ENCODE results near the gene TRPM5.

The TRPM5 gene

GRCh38 chr11:2474059-2474901, 30.0 kb upstream of the TRPM5 start:
- TF ChIP-seq CTCF (IDR thresholded peaks at IDR 0.05; ENCODE audit: insufficient read depth, missing control alignments), result no peak
- DNase-seq (ENCODE audit: insufficient read length, low spot score) (no peak), FAIRE-seq (no peak)

GRCh38 chr11:2473361-2474058, 29.2 kb upstream of the TRPM5 start:
- TF ChIP-seq CTCF (IDR thresholded peaks at IDR 0.05; ENCODE audit: insufficient read depth, missing control alignments), result no peak
- no peak for DNase-seq (ENCODE audit: insufficient read length, low spot score)
- FAIRE-seq, result no peak

GRCh38 chr11:2472428-2473186, 28.3 kb upstream of the TRPM5 start:
- TF ChIP-seq CTCF (IDR thresholded peaks at IDR 0.05; ENCODE audit: insufficient read depth, missing control alignments), result no peak
- FAIRE-seq (no peak), DNase-seq (ENCODE audit: insufficient read length, low spot score) (no peak)

- FAIRE-seq (no peak), DNase-seq (ENCODE audit: insufficient read length, low spot score) (no peak)
- no peak for TF ChIP-seq CTCF (IDR thresholded peaks at IDR 0.05; ENCODE audit: insufficient read depth, missing control alignments)
Observed at GRCh38 chr11:2471804-2472096, 27.4 kb upstream of the TRPM5 start.

- DNase-seq (ENCODE audit: insufficient read length, low spot score) (no peak), FAIRE-seq (no peak)
- no peak for TF ChIP-seq CTCF (IDR thresholded peaks at IDR 0.05; ENCODE audit: insufficient read depth, missing control alignments)
Observed at GRCh38 chr11:2471048-2471803, 26.9 kb upstream of the TRPM5 start.

- TF ChIP-seq CTCF (IDR thresholded peaks at IDR 0.05; ENCODE audit: insufficient read depth, missing control alignments), result no peak
- FAIRE-seq, result no peak
- no peak for DNase-seq (ENCODE audit: insufficient read length, low spot score)
Observed at GRCh38 chr11:2470495-2470894, 26.2 kb upstream of the TRPM5 start.
